Left ventricle myocardium inferior (tissue), 1 donor: Measurements from ENCODE around the gene ASTN2. TPM values are rescaled to one million over a fixed set of nuclear protein-coding genes. Genes with fewer than 3 reads are reported as not detected.

Experiments used
- DNase-seq: peaks from one replicate; pipeline ENCODE4 v3.0.0-alpha.2; 2020
- H3K27ac ChIP-seq: fragments of 200-600 bp; replicated peaks from 2 replicates; pipeline ENCODE4 v1.8.0; 2021
- H3K27me3 ChIP-seq: fragments of 200-600 bp; 2 replicates; pipeline ENCODE4 v1.8.0; 2021; ENCODE audit warnings: low read depth
- H3K36me3 ChIP-seq: fragments of 200-600 bp; 2 replicates; pipeline ENCODE4 v1.8.0; 2021
- H3K4me1 ChIP-seq: fragments of 200-600 bp; 2 replicates; pipeline ENCODE4 v1.8.0; 2021
- H3K4me3 ChIP-seq: fragments of 200-600 bp; 2 replicates; pipeline ENCODE4 v1.8.0; 2021; ENCODE audit warnings: mild to moderate bottlenecking, moderate library complexity
- H3K9me3 ChIP-seq: fragments of 200-600 bp; replicated peaks from 2 replicates; pipeline ENCODE4 v1.8.0; 2021
- CTCF ChIP-seq: fragments of 200-600 bp; IDR thresholded peaks from 2 replicates; pipeline ENCODE4 v1.8.0; 2021; ENCODE audit warnings: antibody characterized with exemption, mild to moderate bottlenecking, borderline replicate concordance
- intact Hi-C: fragments of 100-400 bp; cut with micrococcal nuclease; formaldehyde crosslinking; loops from one replicate; pipeline ENCODE4 v1.11.0; 2022
- total RNA-seq: library from RNA; stranded (reverse); fragmentation: NEBNext Ultra II Directional; extraction: Animal tissue kit (Norgen Biotek cat#: 25700); gene quantifications from one replicate; pipeline ENCODE4 v1.2.1, GENCODE V29; 2021
- donor health status: DM: no; HTN: yes; CAD: no; lungs with severe emphysema.

The ASTN2 gene
- total RNA-seq, 1 donor from 2014 or later = 6.1 TPM

- no peak for DNase-seq
- H3K36me3 ChIP-seq = no peaks in the 10 kb centered on the region
- TF ChIP-seq CTCF = no peak
- intact Hi-C loops = no loop called here
- peaks cover 4% of the 10 kb centered on the region for H3K9me3 ChIP-seq
- no peak overlapping the region for H3K27ac ChIP-seq
- peaks cover 10% of the 10 kb centered on the region for H3K27me3 ChIP-seq
- no peak overlapping the region for H3K4me3 ChIP-seq
- H3K4me1 ChIP-seq = no peaks in the 10 kb centered on the region
These were observed 395.8 kb downstream of the ASTN2 start for GRCh38 chr9:117018966-117019617.

GRCh38 chr9:117017414-117017985, 397.4 kb downstream of the ASTN2 start:
- TF ChIP-seq CTCF = no peak
- intact Hi-C loops = no loop called here
- H3K4me1 ChIP-seq = no peaks in the 10 kb centered on the region

GRCh38 chr9:117014061-117014460, 400.8 kb downstream of the ASTN2 start:
- Histone ChIP-seq H3K4me3 (no peak overlapping the region), H3K9me3 (peaks cover 4% of the 10 kb centered on the region), H3K27ac (no peak overlapping the region), H3K27me3 (peaks cover 3% of the 10 kb centered on the region), H3K4me1 (no peaks in the 10 kb centered on the region), H3K36me3 (no peaks in the 10 kb centered on the region)
- no peak for TF ChIP-seq CTCF
- intact Hi-C loops = no loop called here
- no peak for DNase-seq

More at GRCh38 chr9:117017414-117017985, 397.4 kb downstream of the ASTN2 start:
- Histone ChIP-seq H3K27me3 (peaks cover 10% of the 10 kb centered on the region), H3K27ac (no peak overlapping the region), H3K36me3 (no peaks in the 10 kb centered on the region), H3K4me3 (no peak overlapping the region), H3K9me3 (peaks cover 4% of the 10 kb centered on the region)
- DNase-seq = no peak

DNA sequence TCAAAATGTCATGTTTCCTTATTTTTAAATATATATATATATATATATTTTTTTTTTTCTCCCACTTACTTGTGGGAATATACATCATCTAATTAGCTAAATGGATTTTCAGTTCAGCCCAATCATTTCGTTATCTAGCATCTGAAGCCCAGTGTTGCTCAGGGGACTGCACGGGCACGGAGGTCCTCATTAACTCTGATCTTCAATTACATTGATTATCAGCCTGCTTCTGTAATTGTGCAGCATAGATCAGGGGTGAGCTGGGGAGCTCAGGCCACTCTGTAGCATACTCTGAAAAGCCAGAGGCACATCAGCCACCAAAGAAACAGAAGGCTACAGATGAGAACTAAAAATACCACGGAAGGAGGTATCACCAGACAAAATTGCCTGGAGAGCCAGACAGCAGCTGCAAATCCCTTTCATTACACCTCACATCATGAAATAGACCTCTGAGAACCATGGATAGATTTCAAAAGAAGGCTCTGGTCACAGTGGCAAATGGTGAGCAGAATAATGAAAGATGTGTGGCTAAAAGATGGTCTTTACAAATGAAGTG, 401.3 kb downstream of the ASTN2 start:
- H3K9me3 ChIP-seq = peaks cover 4% of the 10 kb centered on the region
- H3K27me3 ChIP-seq = peaks cover 3% of the 10 kb centered on the region
- H3K36me3 ChIP-seq = no peaks in the 10 kb centered on the region
- no peak for DNase-seq
- H3K4me3 ChIP-seq = no peak overlapping the region
- no peaks in the 10 kb centered on the region for H3K4me1 ChIP-seq
- no peak overlapping the region for H3K27ac ChIP-seq
- intact Hi-C loops = no loop called here
- no peak for TF ChIP-seq CTCF

- no peaks in the 10 kb centered on the region for H3K36me3 ChIP-seq
- intact Hi-C loops = no loop called here
These were observed 404.8 kb downstream of the ASTN2 start for GRCh38 chr9:117010061-117010460.

More at GRCh38 chr9:117010061-117010460, 404.8 kb downstream of the ASTN2 start:
- Histone ChIP-seq H3K27me3 (peaks cover 6% of the 10 kb centered on the region), H3K27ac (no peak overlapping the region), H3K4me3 (no peak overlapping the region), H3K9me3 (no peaks in the 10 kb centered on the region), H3K4me1 (no peaks in the 10 kb centered on the region)
- TF ChIP-seq CTCF = no peak
- DNase-seq = no peak
